ENCODE measurements around the gene ANP32E.
"Not testable (repeated sequence)": the region's sequence is repeated elsewhere in the genome, so short reads cannot be mapped to it uniquely, and the experiment has no call there.

- TF ChIP-seq TOX (CRISPR knock-in tag; IDR thresholded peaks at IDR 0.05; ENCODE audit: borderline replicate concordance); PATZ1 (CRISPR knock-in tag; IDR thresholded peaks at IDR 0.05; ENCODE audit: borderline replicate concordance); TSHZ2 (CRISPR knock-in tag; IDR thresholded peaks at IDR 0.05); ZFP3 (CRISPR knock-in tag; IDR thresholded peaks at IDR 0.05); ZFP30 (CRISPR knock-in tag; IDR thresholded peaks at IDR 0.05); RARB (CRISPR knock-in tag; IDR thresholded peaks at IDR 0.05); TCF4 (CRISPR knock-in tag; IDR thresholded peaks at IDR 0.05; ENCODE audit: borderline replicate concordance); ISL1 (CRISPR knock-in tag; IDR thresholded peaks at IDR 0.05); ESRRG (CRISPR knock-in tag; IDR thresholded peaks at IDR 0.05); ZNF70 (CRISPR knock-in tag; IDR thresholded peaks at IDR 0.05); BACH2 (CRISPR knock-in tag; IDR thresholded peaks at IDR 0.05; ENCODE audit: borderline replicate concordance): not testable (repeated sequence)
Measured at GRCh38 chr1:150228246-150228645, 7.7 kb downstream of the ANP32E start.

Measured in SK-N-SH treated with all-trans-retinoic acid at 6 μM for 48 hours (cell line).